SKM-1 (cell line): Measurements from ENCODE around the gene JUNB.

Experiments used
- DNase-seq: peaks from one replicate; lab custom pipeline; 2025; ENCODE audit not compliant: unreplicated experiment; lab: John Stamatoyannopoulos, UW

The JUNB gene

GRCh38 chr19:12791345-12792050, at the start of gene JUNB:
TSS of gene JUNB (plus strand) at chr19:12791486. CDS start at chr19:12791772, 286 bp downstream.
- DNase-seq: peak; percentile 82

DNA sequence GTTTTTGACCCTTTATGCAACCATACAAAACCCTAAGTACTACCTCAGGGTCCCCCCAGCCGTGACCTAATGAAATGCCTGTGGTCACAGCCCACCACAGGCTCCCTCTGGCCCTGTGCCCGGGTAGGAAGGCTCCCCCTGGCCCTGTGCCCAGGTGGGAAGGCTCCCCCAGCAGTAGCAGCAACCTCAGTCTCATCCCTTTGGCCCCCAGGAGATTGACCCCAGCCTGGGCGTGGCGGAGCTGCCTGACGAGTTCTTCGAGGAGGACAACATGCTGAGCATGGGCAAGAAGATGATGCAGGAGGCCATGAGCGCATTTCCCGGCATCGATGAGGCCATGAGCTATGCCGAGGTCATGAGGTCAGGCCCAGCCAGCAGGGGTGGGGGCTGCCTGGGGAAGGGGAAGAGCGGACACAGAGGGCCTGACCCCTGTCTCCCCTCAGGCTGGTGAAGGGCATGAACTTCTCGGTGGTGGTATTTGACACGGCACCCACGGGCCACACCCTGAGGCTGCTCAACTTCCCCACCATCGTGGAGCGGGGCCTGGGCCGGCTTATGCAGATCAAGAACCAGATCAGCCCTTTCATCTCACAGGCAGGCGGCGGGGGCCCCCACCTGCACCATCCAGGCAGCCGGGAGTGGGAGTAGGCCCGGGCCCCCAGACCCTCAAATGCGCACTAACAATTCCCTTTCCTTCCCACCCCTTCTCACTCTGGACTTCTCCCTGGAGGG, 46.0 kb upstream of the JUNB start:
- no peak for DNase-seq

DNA sequence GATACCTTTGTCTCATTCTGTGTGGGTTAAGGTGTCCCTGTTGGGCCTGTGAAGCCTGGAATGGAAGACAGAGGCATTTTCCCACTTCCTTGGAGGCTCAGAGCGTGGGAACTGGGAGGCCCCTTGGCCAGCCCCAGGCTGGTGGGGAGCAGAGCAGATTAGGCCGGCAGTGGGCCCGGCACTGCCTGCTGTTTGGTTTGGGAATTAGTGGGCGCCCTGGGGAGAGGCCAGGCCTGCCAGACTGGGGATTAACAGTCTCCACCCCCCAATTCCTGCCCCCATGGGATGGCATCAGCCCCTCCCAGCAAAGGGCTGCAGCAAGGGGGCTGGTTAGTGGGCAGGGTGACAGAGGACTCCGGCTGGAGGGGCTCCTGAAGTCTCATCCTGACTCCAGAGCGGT, 42.8 kb upstream of the JUNB start:
- DNase-seq: no peak

DNA sequence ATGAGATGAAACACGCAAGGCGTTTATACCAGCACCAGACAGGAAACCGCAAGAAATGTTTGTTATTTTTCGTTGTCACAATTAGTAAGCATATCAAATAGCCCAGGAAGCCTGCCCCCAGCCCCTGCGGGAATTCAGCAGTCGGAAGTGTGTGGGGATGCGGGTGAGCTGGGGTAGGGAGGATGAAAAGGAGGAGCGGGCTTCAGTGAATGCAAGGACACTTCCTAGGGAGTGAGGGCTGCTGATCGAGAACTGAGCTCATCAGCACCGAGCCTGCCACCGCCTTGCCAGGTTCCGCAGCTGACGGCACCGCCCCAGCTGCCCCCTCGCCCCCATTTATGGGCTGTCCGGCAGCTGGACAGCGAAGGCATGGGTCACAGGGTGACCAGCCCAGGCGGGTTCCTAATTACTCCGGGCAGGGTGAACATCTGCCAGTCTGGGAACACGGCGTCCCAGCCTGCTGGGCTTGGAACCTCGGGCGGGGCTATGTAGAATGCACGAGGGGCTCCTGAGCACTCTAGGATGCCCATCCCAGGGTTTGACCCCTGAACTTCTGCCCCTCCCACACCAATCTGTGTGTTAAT, 41.3 kb upstream of the JUNB start:
- DNase-seq: no peak

DNA sequence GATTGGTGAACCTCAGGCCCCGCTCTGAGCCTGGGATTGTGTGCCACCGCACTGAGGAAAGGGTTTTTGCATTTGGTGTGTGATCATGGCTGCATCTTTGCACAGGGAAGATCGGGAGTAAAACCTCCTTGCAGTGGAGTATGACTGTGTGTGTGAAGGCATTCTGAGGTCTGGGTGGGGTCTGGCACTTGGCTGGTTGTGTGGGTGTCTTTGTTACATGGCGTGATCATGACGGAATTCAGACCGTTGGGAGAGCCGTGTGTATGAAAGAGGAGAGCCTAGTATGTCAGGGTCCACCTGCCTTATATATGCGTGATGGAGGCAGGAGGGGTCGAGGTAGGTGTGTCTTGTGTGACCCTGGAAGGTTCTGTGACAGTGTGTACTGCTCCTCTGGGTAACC, 40.4 kb upstream of the JUNB start:
- no peak for DNase-seq

DNA sequence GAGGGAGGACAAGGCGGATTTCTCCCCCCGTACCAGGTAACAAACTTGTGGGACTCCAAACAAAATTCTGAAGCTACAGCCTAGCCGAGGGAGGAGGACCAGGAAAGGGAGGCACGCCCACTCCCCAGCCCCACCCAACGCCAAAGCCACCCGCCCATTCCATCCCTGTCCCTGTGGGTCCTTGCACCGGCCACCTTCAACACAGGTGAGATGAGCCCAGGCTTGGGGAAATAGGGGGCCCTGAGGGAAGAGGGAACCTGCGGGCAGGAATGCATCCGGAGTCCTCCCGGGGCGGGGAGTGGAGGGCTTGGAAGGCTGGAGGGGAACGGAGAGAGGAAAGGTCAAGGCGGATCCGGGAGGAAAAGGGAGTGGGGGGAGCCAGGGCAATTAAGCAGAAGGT, 39.7 kb upstream of the JUNB start, which contains the start of gene BEST2:
Gene BEST2 (plus strand): TSS at position 157 of the 400 bp plus-strand sequence. CDS start 802 bp downstream, outside the sequence.
- no peak for DNase-seq

DNA sequence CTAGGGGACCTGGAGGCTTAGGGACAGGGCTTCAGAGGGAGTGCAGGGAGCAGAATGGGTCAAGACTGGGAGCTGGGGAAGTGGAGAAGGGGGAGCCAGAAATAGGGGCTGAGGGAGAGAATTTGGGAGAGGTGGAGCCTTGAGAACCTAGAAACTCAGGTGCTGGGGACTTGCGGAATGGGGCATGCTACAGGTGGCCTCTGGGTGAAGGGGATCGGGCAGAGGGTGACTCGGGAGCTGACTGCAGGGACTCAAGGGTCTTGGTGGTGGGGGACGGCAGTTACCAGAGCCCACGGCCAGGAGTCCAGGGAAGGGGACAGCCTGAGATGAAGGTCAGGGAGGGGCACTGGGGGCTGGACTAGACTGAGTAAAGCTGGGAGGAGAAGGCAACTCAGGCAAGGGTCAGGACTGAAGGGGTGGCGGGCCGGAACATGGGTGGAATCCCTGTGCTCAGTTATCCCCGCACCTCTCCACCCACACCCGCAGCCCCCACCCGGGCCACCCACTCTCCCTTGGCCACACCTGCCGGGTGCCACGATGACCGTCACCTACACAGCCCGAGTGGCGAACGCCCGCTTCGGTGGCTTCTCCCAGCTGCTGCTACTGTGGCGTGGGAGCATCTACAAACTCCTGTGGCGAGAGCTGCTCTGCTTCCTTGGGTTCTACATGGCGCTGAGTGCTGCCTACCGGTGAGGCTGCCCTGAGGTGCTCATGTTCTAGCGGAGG, 39.1 kb upstream of the JUNB start:
- no peak for DNase-seq

GRCh38 chr19:12754465-12755196, 36.7 kb upstream of the JUNB start:
- no peak for DNase-seq

DNA sequence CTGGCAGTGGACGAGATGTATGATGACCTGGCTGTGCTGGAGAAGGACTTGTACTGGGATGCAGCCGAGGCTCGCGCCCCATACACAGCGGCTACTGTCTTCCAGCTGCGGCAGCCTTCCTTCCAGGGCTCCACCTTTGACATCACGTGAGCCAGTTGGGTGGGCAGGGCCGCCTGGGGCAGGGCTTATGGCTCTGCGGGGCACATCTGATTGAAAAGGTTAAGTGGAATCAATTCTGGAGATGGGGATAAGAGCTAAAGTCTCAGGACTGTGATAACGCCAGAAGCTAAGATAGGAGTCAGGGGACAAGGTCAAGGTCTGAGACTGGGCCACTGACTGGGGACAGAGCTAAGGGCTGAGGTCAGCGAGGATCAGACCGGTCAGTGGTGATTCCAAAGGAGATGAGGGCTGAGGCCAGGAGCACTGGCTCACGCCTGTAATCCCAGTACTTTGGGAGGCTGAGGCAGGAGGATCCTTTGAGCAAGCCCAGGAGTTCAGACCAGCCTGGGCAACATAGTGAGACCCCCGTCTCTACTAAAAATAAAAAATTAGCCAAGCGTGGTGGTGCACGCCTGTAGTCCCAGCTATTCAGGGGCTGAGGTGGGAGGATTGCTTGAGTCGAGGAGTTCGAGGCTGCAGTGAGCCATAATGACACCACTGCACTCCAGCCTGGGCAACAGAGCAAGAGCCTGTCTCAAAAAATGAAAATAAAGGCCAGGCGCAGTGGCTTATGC, 35.0 kb upstream of the JUNB start:
- DNase-seq: no peak

- DNase-seq: peak; percentile 39
Measured at GRCh38 chr19:12757544-12758274, 33.6 kb upstream of the JUNB start.

DNA sequence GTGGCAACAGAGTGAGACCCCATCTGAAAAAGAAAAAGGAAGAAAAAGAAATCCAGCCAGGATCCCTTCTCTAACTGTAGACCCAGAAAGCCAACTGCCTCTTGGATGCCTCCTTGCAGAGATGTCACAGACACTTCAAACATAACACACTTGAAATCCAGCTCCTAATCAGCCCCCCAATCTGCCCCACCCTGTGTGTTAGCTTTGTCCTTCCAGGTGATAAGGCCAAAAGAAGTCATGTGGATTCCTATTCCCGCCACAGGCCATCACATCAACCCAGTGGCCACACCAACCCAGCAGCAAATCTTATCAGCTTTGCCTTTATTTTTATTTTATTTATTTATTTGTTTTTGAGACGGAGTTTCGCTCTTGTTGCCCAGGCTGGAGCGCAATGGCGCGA, 31.6 kb upstream of the JUNB start:
- DNase-seq: no peak

DNA sequence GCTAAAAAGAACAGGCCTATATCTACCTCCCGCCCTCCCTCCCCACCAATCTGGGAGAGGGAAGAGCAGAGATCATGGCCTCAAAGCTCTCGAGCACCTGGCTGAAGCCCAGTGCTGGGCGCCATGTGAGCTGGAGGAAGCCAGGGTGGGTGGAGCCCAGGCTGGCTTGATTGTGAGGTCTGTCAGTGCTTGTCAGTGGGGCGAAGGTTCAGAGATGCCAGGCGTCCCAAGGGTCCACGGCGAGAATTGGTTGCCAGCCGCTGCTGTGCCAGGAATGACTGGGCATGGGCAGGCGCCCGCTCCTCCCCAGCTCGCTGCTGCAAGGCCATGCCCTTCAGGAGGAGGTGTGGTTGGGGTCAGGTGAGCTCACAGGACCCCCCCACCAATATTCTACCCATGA, 28.2 kb upstream of the JUNB start:
- no peak for DNase-seq

DNA sequence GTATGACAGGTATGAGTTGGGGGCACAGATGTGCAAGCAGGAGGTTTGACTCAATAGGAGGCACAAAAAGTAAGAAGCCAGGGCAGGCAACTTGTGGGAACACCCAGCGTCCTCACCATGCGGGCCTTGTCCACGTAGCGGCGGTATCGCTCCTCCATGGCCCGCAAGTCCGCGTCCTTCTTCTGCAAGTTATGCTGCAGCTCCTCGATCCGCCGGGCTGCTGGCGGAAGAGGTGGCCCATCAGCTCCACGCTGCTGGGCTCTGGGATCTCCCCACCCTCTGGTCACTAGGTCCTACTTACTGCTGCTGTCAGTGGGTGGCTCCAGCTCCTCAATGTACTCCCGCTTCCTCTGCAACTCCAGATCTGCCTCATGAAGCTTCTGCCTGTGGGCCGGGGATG, 26.6 kb upstream of the JUNB start:
- DNase-seq: no peak

GRCh38 chr19:12766051-12766521, 25.2 kb upstream of the JUNB start:
- peak; percentile 75 for DNase-seq

DNA sequence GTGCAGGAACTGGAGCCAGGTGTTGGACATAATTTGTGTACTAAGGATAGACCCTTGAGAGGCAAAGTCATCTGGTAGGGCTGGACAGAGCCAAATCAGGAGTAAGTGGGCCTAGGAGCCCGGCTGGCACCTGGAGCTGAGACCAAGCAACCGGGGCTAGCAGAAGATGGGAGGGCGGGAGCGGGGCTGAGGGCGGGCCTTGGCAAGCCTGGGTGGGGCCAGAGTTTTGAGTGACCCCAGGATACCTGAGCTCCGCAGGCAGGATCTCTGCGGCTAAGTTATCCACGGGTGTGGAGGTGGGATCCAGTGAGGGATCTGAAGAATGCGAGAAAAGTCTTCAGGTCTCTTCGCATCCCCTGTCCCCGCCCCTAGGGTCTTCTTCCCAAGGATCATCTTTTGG, 24.1 kb upstream of the JUNB start:
- DNase-seq: no peak

- no peak for DNase-seq
Measured at GRCh38 chr19:12767666-12768065, 23.6 kb upstream of the JUNB start.

GRCh38 chr19:12769689-12770088, 21.6 kb upstream of the JUNB start:
- no peak for DNase-seq

DNA sequence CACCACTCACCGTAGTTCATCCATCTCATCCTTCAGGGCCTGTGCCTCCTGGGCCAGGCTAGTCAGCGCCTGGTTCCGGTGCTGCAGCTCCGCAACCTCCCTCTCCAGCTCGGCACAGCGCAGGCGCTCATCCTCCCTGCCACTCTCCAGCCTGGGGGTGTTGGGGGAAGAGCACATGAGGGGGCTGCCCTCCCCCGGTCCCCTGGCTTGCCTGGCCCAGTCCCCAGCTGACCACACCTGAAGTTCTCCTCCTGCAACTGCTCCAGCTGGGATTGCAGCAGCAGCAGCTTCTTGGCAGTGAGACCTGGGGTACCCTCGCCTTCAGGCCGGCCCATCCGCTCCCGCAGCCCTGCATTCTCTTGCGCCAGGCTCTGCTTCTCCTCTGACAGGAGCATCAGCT, 20.4 kb upstream of the JUNB start:
- no peak for DNase-seq

DNA sequence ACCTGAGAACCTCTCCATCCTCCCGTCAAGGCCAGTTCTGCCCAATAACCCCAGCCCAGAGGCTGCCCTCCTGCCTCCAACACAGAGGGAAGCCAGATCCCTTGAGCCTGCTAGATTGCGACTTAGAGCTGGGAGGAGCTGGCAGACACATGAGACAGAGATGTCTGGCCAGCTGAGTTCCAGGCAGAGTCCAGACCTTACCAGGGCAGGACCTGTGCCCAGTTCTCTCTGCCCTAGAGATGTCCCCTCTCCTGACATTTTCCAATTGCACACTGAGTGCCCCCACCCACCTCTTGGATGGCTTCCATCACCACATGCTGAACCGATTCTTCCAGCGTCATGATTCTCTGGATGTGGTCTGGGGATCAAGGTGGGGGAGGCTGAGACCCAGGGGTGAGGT, 19.0 kb upstream of the JUNB start:
- no peak for DNase-seq
